AG09319 (cell line): ENCODE data around the gene STK38L.
A peak's percentile ranks its signal among the peaks of the same experiment; 100 is the strongest.

ENCODE experiments used
- DNase-seq: peaks from one replicate; pipeline ENCODE4 v3.0.0-alpha.2; 2010; ENCODE audit warnings: low read depth; ENCODE audit errors: extremely low read depth
- TF ChIP-seq, protein P1 (sequence below): IDR thresholded peaks from 2 replicates; pipeline ENCODE4 v1.5.1; 2011; ENCODE audit warnings: low read depth, mild to moderate bottlenecking, inconsistent platforms, low read length, moderate library complexity

Gene STK38L

DNA sequence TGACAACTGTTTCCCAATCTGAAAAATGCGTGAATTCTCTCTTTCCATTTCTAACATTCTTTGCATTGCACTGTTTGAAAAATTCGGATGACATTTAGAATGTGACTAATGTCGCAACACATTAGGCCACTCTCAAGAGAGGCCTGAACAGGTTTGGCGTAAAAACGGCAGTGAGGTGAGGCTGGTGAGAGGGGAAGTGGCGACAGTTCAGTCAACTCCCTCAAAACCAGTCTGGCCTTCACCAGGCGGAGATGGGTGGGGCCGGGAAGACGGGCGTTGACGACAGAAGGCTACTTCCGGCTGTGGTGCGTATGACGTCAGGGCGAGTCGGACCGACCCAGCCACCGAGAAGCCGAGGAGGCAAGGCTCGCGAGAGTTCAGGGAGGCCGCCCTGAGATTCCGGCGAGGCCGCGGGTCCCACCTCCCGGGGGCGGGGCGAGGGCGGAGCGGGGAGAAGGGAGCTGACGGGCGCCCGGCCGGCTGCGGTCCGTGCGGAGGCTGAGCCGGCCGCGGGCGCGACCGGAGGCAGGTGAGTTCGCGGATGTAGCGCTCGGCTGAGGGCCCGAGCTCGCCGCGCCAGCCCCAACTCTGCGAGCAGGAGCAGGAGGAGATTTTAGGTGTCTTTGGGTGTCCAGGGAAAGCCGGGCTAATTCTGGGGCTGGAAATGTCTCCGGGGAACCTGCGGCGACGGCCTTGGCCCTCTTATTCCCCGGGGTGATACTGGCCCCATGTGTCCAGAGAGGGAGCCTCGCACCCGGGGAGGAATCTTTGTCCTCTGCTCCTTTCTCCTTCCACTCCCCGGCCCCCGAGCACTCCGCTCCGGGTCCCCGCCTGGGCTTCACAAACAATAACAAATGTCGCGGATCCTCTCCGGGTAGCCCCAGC, at the start of gene STK38L:
STK38L (plus strand) TSS at position 483 of the 885 bp plus-strand sequence. CDS start 53,435 bp downstream, outside the sequence.
- DNase-seq = peak; percentile 86
- TF ChIP-seq, protein P1, sequence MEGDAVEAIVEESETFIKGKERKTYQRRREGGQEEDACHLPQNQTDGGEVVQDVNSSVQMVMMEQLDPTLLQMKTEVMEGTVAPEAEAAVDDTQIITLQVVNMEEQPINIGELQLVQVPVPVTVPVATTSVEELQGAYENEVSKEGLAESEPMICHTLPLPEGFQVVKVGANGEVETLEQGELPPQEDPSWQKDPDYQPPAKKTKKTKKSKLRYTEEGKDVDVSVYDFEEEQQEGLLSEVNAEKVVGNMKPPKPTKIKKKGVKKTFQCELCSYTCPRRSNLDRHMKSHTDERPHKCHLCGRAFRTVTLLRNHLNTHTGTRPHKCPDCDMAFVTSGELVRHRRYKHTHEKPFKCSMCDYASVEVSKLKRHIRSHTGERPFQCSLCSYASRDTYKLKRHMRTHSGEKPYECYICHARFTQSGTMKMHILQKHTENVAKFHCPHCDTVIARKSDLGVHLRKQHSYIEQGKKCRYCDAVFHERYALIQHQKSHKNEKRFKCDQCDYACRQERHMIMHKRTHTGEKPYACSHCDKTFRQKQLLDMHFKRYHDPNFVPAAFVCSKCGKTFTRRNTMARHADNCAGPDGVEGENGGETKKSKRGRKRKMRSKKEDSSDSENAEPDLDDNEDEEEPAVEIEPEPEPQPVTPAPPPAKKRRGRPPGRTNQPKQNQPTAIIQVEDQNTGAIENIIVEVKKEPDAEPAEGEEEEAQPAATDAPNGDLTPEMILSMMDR = peak; percentile 24

DNA sequence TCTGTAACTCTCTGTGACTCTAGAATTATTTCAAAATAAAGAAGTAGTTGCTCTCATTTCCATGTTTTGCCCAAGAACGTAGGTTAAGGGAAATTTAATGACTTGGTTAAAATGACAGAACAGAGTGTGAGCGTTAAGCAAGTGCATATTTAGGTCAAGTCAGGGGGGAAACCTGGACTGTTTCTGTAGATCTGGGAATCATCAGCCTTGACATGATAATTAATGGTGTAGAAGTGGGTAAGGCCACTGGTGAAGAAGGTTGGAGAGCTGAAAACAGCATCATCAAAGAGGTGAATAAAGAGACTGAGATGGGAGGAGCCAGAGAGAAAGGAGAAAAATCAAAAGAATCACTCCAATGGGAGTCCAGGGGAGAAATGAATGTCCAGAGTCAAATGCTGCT, 49.4 kb upstream of the STK38L start:
- TF ChIP-seq, protein P1 = no peak
- no peak for DNase-seq

DNA sequence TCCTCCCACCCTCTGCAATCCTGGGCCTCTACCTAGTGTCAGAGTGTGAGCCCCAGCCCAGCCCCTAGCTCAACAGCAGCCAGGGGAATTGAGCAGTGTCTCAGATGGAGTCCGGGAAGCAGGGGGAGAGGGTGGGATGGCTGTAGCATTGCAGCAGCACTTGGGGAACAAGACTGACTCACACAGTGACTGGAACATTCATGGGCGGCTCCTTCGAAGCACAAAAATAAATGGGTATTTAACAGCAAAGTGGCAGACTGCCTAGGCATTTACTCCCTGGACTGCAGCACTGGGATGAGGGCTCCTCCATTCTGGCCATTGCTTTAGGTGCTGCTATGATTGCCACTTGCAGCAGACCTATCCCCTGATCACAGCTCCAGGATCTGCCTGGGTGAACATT, 46.0 kb upstream of the STK38L start:
- no peak for DNase-seq
- TF ChIP-seq, protein P1 = no peak

DNA sequence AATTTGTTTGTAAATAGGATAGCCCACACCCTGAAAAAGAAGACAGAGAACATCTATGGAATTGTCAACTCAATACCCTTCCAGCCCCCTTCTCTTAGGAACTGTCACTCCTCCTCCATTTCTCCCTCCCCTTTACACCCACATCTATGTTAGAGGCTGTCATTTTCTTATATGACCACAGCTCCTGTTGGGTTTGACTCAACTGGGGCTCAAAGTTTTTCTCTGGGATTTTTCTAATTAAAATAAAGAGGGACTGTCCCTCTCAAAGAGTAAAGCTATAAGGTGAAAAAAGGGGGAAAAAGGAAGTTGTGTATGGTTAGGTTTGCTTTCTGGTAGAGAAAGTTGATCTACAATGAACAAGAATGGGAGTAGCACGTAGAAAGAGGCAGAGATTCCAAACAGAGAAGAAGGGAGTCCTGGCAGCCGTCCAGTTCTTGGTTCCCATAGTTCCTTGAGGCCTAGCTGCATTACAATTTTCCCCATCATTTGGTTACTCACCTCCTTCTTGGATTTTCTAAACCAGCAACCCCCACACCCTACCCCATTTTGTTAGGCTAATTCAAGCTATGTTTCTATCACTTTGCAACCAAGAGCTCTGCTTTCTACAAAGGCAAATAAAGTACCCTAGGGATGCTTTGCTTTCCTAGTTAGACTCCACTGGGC, 44.3 kb upstream of the STK38L start:
- TF ChIP-seq, protein P1 = no peak
- no peak for DNase-seq

DNA sequence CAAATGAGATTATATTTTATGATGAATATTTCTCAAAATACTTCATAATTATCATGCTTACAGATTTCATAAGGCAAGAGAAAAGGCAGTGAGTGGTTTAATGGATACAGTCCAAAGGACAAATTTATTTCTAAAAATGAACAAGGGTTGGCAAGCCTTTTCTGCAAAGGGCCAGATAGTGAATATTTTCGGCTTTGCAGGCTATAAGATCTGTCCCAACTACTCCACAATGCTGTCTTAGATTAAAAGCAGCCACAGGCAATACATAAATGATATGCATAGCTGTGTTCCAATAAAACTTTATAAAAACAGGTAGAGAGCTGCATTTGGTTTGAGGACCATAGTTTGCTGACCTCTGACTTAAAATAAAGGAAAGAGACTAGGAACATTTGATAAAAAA, 42.9 kb upstream of the STK38L start:
- DNase-seq = no peak
- TF ChIP-seq, protein P1 = no peak

DNA sequence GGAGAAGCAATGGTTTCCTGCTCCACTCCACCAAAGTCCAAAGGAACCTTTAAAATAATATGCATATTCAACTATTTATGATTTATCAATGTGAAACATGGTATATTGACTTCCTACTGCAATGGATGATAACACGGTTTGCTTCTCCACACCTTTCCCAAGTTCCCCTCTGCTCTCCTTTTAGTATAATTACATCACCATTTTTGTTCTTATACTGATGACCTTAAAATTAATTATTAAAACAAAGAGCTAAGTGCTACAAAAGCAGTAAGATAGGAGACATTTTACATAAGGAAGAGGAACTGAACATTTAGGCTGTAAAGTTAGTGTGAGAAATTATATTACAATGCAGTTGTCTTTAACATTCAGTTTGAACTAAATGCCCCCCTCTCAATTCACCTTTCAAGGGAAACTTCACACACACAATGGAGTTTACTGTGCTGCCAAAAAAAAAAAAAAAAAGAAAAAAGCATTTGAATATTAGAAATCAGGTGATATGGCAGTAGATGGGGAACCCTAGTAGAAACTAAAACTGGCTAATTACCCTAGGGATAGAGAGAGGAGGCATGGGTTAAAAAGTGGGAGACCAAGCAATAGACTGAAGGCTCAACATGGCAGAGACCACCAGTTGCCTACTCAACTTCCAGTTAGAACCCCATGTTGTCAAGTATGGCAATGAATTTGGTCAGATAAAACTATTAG, 37.1 kb upstream of the STK38L start:
- TF ChIP-seq, protein P1 = no peak
- DNase-seq = no peak
